ENCODE measurements around the gene PCIF1.
"Not testable (repeated sequence)": the region's sequence is repeated elsewhere in the genome, so short reads cannot be mapped to it uniquely, and the experiment has no call there.

PCIF1 gene

DNA sequence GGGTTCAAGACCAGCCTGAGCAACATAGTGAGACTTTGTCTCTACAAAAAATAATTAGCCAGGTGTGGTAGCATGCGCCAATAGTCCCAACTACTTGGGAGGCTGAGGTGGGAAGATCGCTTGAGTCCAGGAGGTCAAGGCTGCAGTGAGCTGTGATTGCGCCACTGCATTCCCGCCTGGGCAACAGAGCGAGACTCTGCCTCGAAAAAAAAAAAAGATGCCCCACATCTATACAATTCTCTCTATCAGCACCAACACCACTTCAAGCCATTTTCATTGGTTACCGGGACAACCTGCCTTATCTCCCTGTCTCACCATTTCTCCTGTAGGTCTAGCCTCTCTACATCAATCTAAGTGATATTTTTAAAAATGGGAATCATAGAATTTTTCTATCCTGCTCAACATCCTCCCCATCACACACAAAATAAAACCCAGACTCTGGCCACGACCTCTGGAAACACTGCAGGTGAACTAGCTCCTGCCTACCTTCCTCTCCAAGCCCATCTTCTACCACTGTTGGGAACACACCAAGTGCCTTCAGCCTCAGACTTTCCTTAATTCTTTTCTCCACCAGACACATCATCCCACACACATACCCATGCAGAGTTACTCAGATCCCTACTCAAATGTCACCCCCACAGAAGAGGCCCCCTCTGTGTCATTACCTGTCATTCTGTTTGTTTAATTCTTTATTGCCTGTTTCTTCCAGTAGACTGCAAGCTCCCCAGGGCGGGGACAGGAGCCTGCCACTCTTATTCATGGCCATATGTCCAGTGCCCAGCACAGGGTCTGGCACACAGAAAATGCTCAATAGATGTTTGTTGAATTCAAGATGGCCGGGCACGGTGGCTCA, 12.9 kb upstream of the PCIF1 start:
- TF ChIP-seq, protein P1, sequence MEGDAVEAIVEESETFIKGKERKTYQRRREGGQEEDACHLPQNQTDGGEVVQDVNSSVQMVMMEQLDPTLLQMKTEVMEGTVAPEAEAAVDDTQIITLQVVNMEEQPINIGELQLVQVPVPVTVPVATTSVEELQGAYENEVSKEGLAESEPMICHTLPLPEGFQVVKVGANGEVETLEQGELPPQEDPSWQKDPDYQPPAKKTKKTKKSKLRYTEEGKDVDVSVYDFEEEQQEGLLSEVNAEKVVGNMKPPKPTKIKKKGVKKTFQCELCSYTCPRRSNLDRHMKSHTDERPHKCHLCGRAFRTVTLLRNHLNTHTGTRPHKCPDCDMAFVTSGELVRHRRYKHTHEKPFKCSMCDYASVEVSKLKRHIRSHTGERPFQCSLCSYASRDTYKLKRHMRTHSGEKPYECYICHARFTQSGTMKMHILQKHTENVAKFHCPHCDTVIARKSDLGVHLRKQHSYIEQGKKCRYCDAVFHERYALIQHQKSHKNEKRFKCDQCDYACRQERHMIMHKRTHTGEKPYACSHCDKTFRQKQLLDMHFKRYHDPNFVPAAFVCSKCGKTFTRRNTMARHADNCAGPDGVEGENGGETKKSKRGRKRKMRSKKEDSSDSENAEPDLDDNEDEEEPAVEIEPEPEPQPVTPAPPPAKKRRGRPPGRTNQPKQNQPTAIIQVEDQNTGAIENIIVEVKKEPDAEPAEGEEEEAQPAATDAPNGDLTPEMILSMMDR (IDR thresholded peaks at IDR 0.05; ENCODE audit: low read depth, low read length): no peak
- no peak for DNase-seq (ENCODE audit: extremely low read depth, low read depth)

DNA sequence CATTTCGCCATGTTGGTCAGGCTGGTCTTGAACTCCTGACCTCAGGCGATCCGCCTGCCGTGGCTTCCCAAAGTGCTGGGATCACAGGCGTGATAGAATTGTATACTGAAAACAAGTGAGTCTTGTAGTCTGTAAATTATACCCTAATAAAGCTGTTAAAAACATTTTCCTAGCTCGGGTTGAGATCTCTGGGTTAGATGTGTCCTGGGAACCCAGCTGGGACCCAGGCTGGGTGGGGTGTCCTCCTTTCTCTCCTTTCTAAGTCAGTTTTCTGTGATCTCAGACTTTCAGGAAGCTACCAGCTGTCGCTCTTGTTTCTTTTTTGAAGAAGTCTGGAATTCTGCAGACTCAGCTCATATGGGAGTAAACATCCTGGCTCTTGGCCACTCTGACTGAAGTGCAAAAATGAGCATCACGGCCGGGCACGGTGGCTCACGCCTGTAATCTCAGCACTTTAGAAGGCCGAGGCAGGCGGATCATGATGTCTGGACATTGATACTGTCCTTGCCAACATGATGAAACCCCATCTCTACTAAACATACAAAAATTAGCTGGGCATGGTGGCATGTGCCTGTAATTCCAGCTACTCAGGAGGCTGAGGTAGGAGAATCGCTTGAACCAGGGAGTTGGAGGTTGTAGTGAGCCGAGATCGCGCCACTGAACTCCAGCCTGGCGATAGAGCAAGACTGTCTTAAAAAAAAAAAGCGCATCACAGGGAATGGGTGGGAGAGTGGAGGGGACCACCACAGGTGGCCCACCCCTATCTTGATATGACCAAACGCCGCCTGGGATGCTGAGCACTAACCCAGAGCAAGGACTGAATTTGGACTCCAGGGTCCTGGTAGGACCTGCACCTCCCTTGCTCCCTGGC, 9.9 kb upstream of the PCIF1 start:
- DNase-seq (ENCODE audit: extremely low read depth, low read depth): no peak
- TF ChIP-seq, protein P1 (IDR thresholded peaks at IDR 0.05; ENCODE audit: low read depth, low read length): no peak

DNA sequence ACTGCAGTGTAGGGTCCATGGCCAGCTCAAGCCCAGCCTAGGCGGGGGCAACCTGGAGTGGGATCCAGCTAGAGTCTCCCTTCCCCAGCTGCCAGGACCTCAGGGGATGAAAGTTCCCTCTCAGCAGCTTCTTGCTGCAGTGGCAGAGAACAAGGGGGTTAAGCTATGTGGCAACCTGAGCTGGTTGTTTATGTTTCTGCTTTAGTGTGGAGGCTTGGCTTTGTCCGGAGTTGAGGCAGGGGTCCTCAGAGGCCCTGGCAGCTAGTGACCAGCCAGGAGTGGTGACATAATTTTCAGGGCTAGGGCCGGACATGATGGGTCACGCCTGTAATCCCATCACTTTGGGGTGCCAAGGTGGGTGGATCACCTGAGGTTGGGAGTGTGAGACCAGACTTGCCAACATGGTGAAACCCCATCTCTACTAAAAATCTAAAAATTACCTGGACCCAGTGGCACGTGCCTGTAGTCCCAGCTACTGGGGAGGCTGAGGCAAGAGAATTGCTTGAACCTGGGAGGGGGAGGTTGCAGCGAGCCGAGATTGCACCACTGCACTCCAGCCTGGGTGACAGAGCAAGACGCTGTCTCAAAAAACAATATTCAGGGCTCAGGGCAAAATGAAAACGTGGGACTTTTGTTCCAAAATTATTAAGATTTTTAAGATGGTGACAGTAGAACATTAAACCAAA, 8.5 kb upstream of the PCIF1 start:
- TF ChIP-seq, protein P1 (IDR thresholded peaks at IDR 0.05; ENCODE audit: low read depth, low read length): no peak

DNA sequence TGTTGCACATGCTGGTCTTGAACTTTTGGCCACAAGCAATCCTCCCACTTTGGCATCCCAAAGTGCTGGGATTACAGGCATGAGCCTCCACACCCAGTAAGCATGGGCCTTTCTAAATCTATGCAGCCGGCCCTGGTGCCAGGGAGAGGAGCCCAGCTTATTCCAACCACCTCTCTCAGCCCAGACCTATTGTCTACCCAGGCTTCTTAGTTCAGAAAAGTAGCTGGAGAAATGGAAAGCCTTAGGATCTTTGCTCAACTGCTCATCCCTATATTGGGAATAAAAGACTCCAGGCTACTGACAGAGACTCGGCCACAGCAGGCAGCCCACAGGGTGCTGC, 7.8 kb upstream of the PCIF1 start:
- DNase-seq (ENCODE audit: extremely low read depth, low read depth): no peak
- TF ChIP-seq, protein P1 (IDR thresholded peaks at IDR 0.05; ENCODE audit: low read depth, low read length): no peak

More for the DNA sequence above, 8.5 kb upstream of the PCIF1 start:
- DNase-seq (ENCODE audit: extremely low read depth, low read depth): no peak

DNA sequence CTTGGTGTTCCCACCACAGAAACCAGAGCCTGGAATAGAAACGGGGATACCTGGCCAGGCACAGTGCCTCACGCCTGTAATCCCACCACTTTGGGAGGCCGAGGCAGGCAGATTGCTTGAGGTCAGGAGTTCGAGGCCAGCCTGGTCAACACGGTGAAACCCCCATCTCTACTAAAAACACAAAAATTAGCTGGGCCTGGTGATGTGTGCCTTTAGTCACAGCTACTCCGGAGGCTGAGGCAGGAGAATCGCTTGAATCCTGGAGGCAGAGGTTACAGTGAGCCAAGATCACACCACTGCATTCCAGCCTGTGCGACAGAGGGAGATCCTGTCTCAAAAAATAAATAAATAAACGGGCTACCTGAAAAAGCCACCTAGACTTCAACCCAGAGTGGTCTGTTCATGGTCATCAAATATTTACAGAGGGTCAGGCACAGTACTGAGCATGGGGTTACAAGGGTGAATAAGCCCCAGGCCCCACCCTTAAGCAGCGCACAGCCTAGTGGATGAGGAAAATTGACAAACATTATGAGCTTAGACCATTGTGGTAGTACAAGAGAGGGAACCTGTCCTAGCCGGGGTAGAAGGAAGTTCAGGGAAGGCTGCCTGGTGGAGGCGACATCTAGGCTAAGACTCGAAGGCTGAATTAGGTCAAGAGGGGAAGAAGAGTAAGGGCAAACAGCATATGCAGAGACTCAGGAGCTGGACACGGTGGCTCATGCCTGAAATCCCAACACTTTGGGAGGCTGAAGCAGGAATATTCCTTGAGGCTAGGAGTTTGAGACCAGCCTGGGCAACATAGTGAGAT, 7.2 kb upstream of the PCIF1 start:
- DNase-seq (ENCODE audit: extremely low read depth, low read depth): no peak

DNA sequence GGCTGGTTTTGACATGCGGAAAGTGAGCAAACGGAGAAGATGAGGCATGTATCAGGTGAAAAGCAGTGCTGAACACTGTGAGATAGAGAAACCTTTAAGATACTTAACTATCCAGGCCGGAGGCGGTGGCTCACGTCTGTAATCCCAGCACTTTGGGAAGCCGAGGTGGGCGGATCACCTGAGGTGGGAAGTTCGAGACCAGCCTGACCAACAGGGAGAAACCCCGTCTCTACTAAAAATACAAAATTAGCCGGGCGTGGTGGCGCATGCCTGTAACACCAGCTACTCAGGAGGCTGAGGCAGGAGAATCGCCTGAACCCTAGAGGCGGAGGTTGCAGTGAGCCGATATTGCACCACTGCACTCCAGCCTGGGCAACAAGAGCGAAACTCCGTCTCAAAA, 2.8 kb upstream of the PCIF1 start:
- DNase-seq (ENCODE audit: extremely low read depth, low read depth): not testable (repeated sequence)

More for the DNA sequence above, 7.2 kb upstream of the PCIF1 start:
- TF ChIP-seq, protein P1 (IDR thresholded peaks at IDR 0.05; ENCODE audit: low read depth, low read length): no peak

Data from AG09319 (cell line).